ENCODE results near the gene RHBDL1.
A peak's percentile ranks its signal among the peaks of the same experiment; 100 is the strongest.

The RHBDL1 gene

GRCh38 chr16:708019-708418 lies 32.5 kb downstream of the RHBDL1 start:
- no peak for DNase-seq

GRCh38 chr16:708959-709358 lies 33.5 kb downstream of the RHBDL1 start:
- no peak for DNase-seq

DNA sequence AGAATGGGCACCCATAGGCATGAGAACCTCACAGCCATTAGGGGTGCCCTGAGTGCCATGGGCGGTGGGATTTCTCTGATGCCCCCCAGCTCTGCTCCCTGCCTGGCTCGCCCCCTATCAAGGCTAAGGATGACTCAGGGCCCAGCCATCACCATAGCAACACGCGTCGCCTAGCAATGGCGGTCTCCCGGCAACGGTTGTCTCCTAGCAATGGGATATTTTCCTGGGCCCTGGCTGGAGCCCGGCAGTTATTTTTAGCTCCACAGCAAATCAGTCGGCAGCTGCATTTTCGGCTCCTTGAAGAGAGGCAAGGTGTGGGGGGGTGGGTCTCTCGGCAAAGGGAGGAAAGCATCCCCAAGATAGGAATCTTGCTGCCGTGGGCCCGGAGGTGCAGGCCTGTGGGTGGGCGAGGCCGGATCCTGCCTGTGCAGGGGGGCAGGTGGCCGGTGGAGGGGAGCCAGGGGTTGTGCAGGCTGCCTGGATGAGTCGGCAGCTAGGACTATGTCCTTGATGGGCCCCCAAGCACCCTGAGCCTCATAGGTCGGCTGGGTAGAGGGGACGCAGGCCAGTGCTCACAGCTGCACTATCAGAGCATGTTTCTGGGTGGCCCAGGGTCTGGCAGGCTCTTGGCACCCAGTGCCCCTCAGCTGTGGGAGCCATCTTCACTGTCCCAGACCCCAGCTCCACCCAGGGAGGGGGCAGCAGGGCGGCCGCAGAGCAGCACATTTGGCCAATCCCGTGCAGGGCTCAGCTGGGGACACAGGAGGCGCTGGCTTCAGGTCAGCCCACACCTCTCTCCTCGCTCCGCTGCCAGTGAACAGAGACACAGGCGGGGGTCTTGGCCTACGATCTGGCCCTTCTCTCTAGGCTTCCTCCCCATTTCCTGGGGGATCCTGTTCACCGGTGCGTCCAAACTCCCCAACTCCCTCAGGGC lies 34.4 kb downstream of the RHBDL1 start:
- DNase-seq: peak; percentile 75

DNA sequence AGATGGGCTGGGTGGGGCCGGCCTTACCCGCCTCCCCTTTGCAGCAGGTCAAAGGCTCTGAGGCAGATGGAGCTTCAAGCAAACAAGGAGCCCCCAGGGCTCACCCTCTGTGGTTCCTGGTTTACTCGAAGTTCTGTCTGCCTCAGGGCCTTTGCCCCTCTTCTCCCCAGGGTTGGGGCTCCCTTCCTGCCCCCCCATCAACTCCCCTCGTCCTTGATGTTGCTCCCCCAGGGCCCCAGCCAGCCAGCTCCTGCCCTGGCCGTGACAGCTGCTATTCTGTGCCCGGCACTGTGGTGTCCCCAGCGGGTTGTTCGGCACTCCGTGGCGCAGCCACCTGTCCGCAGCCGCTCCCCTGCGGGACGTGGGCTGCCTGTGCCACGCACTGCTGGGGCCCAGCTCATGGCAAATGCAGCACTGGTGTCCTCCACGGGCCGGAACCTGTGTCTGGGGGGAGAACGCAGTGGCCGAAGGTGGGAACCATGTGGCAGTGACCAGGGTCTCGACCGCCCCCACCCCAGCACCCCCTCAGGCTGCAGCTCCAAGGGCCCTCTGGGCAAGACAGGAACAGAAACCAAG lies 35.1 kb downstream of the RHBDL1 start:
- DNase-seq: no peak

DNA sequence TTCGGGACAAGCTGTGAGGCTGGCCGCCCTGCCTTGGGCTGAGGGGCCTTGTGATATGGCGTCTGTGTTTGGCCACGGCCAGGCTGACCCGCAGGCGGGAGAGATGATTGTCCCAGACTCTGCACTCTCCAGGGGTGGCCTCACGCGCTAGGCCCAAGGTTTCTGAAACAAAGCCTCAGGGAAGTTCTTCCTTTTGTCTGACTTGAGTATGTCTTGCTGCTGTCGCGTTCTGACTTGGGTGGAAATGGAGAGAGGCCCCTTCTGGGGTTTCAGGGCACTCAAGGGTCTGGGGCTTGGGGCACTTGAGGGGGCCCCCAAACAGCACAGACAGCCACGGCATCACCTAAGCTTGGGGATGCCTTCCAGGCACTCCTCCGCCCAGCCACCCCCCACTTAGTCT lies 35.6 kb downstream of the RHBDL1 start:
- DNase-seq: no peak

GRCh38 chr16:711548-712320 lies 36.3 kb downstream of the RHBDL1 start:
- DNase-seq: peak; percentile 49

DNA sequence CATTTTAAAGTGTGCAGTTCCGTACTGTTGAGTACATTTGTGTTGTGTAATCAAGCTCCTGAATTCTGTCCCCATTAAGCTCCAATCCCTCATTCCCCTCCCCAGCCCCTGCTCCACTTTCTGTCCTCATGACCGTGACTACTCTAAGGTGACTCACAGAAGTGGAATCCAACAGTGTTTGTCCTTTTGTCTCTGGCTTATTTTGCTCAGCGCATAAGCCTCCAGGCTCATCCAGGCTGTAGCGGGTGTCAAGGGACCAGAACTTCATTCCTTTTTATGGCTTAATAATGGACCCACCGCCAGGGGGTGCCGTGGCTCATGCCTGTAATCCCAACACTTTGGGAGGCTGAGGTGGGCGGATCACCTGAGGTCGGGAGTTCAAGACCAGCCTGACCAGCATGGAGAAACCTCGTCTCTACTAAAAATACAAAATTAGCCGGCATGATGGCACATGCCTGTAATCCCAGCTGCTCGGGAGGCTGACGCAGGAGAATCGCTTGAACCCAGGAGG lies 37.3 kb downstream of the RHBDL1 start:
- peak; percentile 89 for DNase-seq

DNA sequence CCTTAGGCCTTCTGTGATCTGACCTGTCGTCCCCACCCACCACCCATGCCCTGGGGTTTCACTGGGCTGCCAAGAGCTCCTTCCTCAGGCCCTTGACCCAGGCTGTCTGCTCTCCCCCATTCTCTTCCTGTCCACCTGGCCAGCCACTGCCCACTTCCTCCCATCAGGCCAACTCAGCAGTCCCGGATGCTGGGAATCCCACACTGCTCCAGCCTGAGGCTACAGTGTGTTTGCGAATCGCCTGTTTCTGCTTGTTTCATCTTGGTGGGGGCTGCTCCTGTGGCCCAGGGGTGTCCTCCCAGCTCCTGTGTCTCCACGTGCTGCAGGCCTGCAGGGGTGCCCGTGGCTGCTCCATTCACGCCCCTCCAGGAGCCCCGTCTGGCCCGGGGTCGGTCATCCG lies 38.6 kb downstream of the RHBDL1 start:
- DNase-seq: no peak

- peak; percentile 84 for DNase-seq
These were observed 39.3 kb downstream of the RHBDL1 start, which contains the start of gene METRN for GRCh38 chr16:714558-715476. Gene METRN, plus strand, starts transcription at chr16:715118. Its CDS starts 172 bp downstream, at chr16:715290.

DNA sequence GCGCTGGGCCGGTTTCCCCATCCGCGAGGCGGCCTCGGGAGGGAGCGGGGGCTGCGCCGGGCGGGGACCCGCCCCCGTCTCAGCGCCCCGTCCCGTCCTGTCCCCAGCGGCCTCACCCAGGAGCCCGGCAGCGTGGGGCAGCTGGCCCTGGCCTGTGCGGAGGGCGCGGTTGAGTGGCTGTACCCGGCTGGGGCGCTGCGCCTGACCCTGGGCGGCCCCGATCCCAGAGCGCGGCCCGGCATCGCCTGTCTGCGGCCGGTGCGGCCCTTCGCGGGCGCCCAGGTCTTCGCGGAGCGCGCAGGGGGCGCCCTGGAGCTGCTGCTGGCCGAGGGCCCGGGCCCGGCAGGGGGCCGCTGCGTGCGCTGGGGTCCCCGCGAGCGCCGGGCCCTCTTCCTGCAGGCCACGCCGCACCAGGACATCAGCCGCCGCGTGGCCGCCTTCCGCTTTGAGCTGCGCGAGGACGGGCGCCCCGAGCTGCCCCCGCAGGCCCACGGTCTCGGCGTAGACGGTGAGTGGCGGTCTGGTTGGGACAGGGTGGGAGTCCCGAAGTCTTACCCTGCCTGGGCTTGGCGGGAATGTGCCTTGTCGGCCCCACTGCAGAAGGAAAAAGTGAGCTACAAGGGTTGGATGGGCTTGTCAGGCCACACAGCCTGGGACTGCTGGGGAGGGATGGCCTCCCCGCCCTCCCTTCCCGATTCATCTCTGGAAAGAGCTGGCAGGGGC lies 40.2 kb downstream of the RHBDL1 start:
- DNase-seq: no peak

- DNase-seq: no peak
These were observed 40.7 kb downstream of the RHBDL1 start for GRCh38 chr16:716200-716568.

GRCh38 chr16:716768-717325 lies 41.4 kb downstream of the RHBDL1 start:
- no peak for DNase-seq

GRCh38 chr16:717450-718245 lies 42.2 kb downstream of the RHBDL1 start:
- no peak for DNase-seq

- DNase-seq: no peak
These were observed 42.9 kb downstream of the RHBDL1 start for GRCh38 chr16:718389-718788.

GRCh38 chr16:718922-719321 lies 43.5 kb downstream of the RHBDL1 start:
- no peak for DNase-seq

DNA sequence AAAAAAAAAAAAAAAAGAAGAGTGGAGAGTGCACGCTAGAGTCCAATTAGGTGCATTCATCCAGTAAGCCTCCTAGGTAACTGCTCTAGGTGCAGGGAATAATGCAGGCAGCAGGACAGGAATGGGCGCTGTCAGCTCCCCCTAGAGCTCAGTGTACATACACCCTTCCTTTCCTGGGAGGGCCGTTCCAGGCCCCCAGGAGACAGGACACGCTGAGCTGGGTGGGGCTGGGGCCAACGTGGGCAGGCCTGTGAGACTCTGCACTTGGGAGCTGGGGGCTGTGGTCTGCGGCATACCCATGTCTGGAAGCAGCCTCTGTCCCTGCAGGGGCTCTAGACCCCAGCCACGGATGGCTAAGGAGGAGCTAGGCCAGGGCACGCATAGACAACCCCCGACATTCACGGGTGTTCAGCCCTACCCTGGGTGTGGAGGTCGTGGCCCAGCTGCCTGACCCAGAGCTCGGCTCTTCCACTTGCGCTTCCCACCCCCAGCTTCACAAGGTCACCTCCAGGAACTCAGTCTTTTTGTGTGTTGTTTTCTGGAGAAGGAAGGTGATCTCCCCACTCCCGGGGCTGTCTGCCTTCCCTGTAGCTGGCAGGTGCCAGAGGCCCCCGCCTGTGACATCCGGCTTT lies 44.5 kb downstream of the RHBDL1 start:
- DNase-seq: no peak

DNA sequence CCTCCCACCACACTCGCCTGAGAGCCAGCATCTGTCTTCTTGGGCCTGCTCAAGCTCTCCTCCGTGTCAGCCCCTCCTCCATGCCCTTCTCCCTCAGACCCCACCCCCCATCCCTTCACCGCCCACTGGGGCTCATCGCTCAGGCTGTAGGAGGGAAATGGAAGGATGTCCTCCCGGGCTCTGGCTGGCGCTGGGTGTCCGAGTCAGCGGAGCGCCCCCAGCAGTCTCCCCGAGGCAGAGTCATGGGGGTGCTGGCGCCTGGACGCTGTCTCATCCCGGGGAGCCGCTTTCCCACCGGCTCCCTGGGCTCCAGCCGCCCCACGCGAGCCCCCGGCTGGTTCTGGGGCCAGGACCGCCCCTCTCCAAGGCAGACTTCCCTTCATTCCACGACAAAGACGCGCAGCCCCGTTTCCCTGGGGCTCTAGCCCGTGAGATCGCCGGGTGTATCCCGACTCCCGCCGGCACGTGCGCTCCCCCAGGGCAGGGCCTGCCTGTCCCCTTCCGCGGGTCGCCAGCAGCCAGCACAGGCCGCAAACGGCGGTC lies 45.0 kb downstream of the RHBDL1 start:
- DNase-seq: peak; percentile 70

DNA sequence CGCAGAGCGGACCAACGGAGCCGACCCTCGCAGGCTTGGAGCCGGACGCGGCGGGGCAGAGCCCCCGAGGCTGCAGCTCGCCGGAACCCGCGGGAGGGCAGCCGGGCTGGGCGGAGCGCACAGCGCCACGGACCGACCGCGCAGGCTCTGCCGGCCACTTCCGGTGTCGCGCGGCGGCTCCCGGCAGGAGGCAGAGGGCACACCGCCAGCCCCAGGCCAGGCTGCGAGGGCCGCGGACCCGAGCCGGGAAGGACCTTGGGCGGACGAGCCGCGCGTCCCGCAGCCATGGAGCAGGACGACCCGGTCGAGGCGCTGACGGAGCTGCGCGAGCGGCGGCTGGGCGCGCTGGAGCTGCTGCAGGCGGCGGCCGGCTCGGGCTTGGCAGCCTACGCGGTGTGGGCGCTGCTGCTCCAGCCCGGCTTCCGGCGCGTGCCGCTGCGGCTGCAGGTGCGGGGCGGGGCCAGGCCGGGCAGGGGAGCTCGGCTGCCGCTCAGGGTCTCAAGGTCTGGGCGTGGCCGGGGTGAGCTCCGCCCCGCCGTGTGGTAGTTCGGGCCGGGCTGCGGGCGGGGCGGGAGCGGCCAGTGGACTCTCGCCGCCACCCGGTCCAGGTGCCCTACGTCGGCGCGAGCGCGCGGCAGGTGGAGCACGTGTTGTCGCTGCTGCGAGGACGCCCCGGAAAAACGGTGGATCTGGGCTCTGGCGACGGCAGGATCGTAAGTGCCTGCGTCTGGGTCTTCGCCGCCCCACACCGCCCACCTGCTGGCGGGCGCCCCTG lies 45.7 kb downstream of the RHBDL1 start, which contains the start of gene ANTKMT:
TSS of gene ANTKMT (plus strand) at position 157 of the 775 bp plus-strand sequence. CDS start at position 286, 129 bp downstream.
- DNase-seq: peak; percentile 66
